Measurements from ENCODE around the gene PHC2.

PHC2 gene

DNA sequence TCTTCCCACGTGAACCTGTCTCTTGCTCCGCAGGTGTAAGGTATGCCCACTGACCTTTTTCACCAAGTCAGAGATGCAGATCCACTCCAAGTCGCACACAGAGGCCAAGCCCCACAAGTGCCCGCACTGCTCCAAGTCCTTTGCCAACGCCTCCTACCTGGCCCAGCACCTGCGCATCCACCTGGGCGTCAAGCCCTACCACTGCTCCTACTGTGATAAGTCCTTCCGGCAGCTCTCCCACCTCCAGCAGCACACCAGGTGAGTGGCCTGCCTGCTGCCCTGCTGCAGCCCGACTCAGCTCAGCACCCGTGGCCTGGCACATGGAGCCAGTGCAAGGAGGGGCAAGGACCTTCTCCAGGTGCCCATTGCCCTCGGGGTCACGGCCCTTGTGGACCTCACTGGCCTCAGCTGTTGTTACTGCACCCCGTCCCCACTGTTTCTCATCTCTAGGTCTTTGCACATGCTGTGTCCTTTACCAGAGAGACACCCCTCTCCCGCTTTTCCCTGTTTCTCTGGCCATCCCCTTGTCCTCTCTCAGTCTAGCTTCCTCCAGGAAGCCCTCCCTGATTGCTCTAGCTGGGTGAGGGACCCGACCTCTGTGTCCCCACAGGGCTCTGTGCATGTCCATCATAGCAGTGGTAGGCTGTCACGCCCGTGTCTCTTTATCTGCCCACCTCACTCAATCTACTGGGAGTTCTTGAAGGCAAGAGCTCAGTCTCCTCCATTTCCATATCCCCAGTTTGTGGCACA is 149.2 kb downstream of the PHC2 start:
- TF ChIP-seq ZNF791 (tag by site-specific recombination; IDR thresholded peaks at IDR 0.05): no peak
- no peaks in the 10 kb centered on the region for H3K4me1 ChIP-seq (ENCODE audit: control insufficient read depth, insufficient read depth, low read length)
- H3K36me3 ChIP-seq (ENCODE audit: control insufficient read depth in 2 of 2, insufficient read depth in 1 of 2, low read length in 2 of 2): peaks cover 8 to 60% of the 10 kb centered on the region in 2 experiments; a peak in 2 of 3 replicates
- no peak overlapping the region for H3K4me3 ChIP-seq (ENCODE audit: low read depth, low read length)
- POLR2A ChIA-PET: no interaction called here
- CTCF ChIA-PET: interaction anchor here (3.6 kb wide), 1 partner anchor 14 kb away, joined by 16 read pairs; no protein-coding TSS in a partner anchor
- no peaks in the 10 kb centered on the region for H3K9me3 ChIP-seq (ENCODE audit: control insufficient read depth, insufficient read depth, low read depth, low read length)
- no peak overlapping the region for H3K27ac ChIP-seq (ENCODE audit: extremely low read depth, low read depth, low read length)

DNA sequence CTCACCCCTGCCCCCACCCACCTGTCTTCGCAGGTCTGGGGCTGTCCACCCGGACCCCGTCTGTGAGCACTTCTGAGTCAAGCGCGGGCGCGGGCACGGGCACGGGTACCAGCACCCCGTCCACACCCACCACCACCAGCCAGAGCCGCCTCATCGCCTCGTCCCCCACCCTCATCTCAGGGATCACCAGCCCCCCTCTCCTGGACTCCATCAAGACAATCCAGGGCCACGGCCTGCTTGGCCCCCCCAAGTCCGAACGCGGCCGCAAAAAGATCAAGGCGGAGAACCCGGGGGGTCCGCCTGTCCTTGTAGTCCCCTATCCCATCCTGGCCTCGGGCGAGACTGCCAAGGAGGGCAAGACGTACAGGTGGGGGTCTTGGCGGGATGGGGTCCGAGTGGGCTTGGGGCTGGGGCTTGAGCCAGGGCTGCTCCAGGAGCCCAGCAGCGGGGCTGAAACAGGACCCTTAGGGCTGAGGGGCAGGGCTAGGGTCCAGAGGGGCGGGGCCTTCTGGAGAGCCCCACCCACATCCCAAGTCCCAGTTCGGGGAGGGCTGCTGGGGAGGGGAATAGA is 150.7 kb downstream of the PHC2 start:
- ChIA-PET POLR2A (no interaction called here), CTCF (interaction anchor here (3.6 kb wide), 1 partner anchor 16 kb away, joined by 16 read pairs; no protein-coding TSS in a partner anchor)
- Histone ChIP-seq H3K4me3 (ENCODE audit: low read depth, low read length) (no peak overlapping the region), H3K9me3 (ENCODE audit: control insufficient read depth, insufficient read depth, low read depth, low read length) (no peaks in the 10 kb centered on the region), H3K4me1 (ENCODE audit: control insufficient read depth, insufficient read depth, low read length) (no peaks in the 10 kb centered on the region), H3K36me3 (ENCODE audit: control insufficient read depth in 2 of 2, insufficient read depth in 1 of 2, low read length in 2 of 2) (peaks cover 8 to 59% of the 10 kb centered on the region in 2 experiments; a peak in 2 of 3 replicates), H3K27ac (ENCODE audit: extremely low read depth, low read depth, low read length) (no peak overlapping the region)
- no peak for TF ChIP-seq TRIM28 (IDR thresholded peaks at IDR 0.05; ENCODE audit: borderline replicate concordance, low read length)
- TF ChIP-seq, protein P1, sequence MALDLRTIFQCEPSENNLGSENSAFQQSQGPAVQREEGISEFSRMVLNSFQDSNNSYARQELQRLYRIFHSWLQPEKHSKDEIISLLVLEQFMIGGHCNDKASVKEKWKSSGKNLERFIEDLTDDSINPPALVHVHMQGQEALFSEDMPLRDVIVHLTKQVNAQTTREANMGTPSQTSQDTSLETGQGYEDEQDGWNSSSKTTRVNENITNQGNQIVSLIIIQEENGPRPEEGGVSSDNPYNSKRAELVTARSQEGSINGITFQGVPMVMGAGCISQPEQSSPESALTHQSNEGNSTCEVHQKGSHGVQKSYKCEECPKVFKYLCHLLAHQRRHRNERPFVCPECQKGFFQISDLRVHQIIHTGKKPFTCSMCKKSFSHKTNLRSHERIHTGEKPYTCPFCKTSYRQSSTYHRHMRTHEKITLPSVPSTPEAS (tag by site-specific recombination; IDR thresholded peaks at IDR 0.05): no peak
- TF ChIP-seq YY2 (tag by site-specific recombination; IDR thresholded peaks at IDR 0.05): no peak
- TF ChIP-seq ZNF16 (tag by site-specific recombination; IDR thresholded peaks at IDR 0.05; ENCODE audit: low read depth): no peak
- TF ChIP-seq ZNF785 (tag by site-specific recombination; IDR thresholded peaks at IDR 0.05): no peak
- TF ChIP-seq, protein P2, sequence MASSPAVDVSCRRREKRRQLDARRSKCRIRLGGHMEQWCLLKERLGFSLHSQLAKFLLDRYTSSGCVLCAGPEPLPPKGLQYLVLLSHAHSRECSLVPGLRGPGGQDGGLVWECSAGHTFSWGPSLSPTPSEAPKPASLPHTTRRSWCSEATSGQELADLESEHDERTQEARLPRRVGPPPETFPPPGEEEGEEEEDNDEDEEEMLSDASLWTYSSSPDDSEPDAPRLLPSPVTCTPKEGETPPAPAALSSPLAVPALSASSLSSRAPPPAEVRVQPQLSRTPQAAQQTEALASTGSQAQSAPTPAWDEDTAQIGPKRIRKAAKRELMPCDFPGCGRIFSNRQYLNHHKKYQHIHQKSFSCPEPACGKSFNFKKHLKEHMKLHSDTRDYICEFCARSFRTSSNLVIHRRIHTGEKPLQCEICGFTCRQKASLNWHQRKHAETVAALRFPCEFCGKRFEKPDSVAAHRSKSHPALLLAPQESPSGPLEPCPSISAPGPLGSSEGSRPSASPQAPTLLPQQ (tag by site-specific recombination; IDR thresholded peaks at IDR 0.05): no peak
- TF ChIP-seq ZNF404 (tag by site-specific recombination; IDR thresholded peaks at IDR 0.05): no peak
- TF ChIP-seq, protein P3, sequence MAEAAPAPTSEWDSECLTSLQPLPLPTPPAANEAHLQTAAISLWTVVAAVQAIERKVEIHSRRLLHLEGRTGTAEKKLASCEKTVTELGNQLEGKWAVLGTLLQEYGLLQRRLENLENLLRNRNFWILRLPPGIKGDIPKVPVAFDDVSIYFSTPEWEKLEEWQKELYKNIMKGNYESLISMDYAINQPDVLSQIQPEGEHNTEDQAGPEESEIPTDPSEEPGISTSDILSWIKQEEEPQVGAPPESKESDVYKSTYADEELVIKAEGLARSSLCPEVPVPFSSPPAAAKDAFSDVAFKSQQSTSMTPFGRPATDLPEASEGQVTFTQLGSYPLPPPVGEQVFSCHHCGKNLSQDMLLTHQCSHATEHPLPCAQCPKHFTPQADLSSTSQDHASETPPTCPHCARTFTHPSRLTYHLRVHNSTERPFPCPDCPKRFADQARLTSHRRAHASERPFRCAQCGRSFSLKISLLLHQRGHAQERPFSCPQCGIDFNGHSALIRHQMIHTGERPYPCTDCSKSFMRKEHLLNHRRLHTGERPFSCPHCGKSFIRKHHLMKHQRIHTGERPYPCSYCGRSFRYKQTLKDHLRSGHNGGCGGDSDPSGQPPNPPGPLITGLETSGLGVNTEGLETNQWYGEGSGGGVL (tag by site-specific recombination; IDR thresholded peaks at IDR 0.05): no peak
- TF ChIP-seq BCL11A (tag by site-specific recombination; IDR thresholded peaks at IDR 0.05; ENCODE audit: low read depth): no peak
- TF ChIP-seq ZNF843 (tag by site-specific recombination; IDR thresholded peaks at IDR 0.05): no peak
- no peak for TF ChIP-seq ZNF76 (tag by site-specific recombination; IDR thresholded peaks at IDR 0.05; ENCODE audit: borderline replicate concordance, low read depth)
- TF ChIP-seq ZNF501 (tag by site-specific recombination; IDR thresholded peaks at IDR 0.05): no peak
- TF ChIP-seq, protein P4, sequence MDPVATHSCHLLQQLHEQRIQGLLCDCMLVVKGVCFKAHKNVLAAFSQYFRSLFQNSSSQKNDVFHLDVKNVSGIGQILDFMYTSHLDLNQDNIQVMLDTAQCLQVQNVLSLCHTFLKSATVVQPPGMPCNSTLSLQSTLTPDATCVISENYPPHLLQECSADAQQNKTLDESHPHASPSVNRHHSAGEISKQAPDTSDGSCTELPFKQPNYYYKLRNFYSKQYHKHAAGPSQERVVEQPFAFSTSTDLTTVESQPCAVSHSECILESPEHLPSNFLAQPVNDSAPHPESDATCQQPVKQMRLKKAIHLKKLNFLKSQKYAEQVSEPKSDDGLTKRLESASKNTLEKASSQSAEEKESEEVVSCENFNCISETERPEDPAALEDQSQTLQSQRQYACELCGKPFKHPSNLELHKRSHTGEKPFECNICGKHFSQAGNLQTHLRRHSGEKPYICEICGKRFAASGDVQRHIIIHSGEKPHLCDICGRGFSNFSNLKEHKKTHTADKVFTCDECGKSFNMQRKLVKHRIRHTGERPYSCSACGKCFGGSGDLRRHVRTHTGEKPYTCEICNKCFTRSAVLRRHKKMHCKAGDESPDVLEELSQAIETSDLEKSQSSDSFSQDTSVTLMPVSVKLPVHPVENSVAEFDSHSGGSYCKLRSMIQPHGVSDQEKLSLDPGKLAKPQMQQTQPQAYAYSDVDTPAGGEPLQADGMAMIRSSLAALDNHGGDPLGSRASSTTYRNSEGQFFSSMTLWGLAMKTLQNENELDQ (tag by site-specific recombination; IDR thresholded peaks at IDR 0.05; ENCODE audit: low read depth): no peak
- TF ChIP-seq ZNF394 (tag by site-specific recombination; IDR thresholded peaks at IDR 0.05; ENCODE audit: borderline replicate concordance): no peak
- no peak for TF ChIP-seq ZNF391 (tag by site-specific recombination; IDR thresholded peaks at IDR 0.05; ENCODE audit: borderline replicate concordance, low read depth)
- TF ChIP-seq ZNF433 (tag by site-specific recombination; IDR thresholded peaks at IDR 0.05; ENCODE audit: low read depth): no peak
- TF ChIP-seq ZSCAN23 (tag by site-specific recombination; IDR thresholded peaks at IDR 0.05): no peak
